SK-N-SH (cell line): Measurements from ENCODE around the gene TMCO4. TPM values are rescaled to one million over a fixed set of nuclear protein-coding genes. Genes with fewer than 3 reads are reported as not detected.

ENCODE experiments used
- CTCF ChIA-PET: fragments of 300-600, 350-600 bp; formaldehyde crosslinking; extraction: SDS; loops from one replicate; lab custom pipeline; 2021; lab: Yijun Ruan, JAX
- POLR2A ChIA-PET: fragments of 350-600 bp; sonication (Branson Sonifier 250); formaldehyde crosslinking; extraction: SDS; loops from one replicate; lab custom pipeline; 2020; ENCODE audit warnings: antibody characterized with exemption, inconsistent platforms; lab: Yijun Ruan, JAX
- DNase-seq: peaks from one replicate; pipeline ENCODE4 v3.0.0; 2012
- H2AFZ ChIP-seq: fragments of 200-600 bp; sonication (generic); 2 replicates; pipeline ENCODE4 v1.8.1; 2016; ENCODE audit warnings: antibody characterized with exemption, mild to moderate bottlenecking, low read depth
- H3F3A ChIP-seq: fragments of 200-600 bp; sonication (generic); replicated peaks from 2 replicates; pipeline ENCODE3; 2016; ENCODE audit warnings: antibody characterized with exemption, mild to moderate bottlenecking; ENCODE audit not compliant: insufficient read depth
- H3K27ac ChIP-seq, 2 experiments: fragments of 200-500 bp in 1 of 2; fragments of 200-600 bp in 1 of 2; sonication (Bioruptor generic) in 1 of 2; sonication (generic), shearing (Covaris generic) in 1 of 2; 2 replicates each; pipeline versions ENCODE4 v1.5.1 to v1.6.1; 2014 to 2016; ENCODE audit warnings: low read depth in 2 of 2, inconsistent platforms in 1 of 2, low read length in 1 of 2, mild to moderate bottlenecking in 1 of 2, mixed read lengths in 1 of 2
- H3K27me3 ChIP-seq: fragments of 200-600 bp; sonication (generic), shearing (Covaris generic); 2 replicates; pipeline ENCODE4 v1.6.1; 2016; ENCODE audit warnings: mixed run types; ENCODE audit not compliant: insufficient read depth
- H3K36me3 ChIP-seq, 2 experiments: fragments of 200-500 bp in 1 of 2; fragments of 200-600 bp in 1 of 2; sonication (Bioruptor generic) in 1 of 2; sonication (generic) in 1 of 2; replicated peaks in 1 of 2; 2 replicates each; pipeline versions ENCODE3 to v1.5.1; 2014 to 2016; ENCODE audit warnings: low read length in 1 of 2, mild to moderate bottlenecking in 1 of 2; ENCODE audit not compliant: insufficient read depth in 2 of 2, control insufficient read depth in 1 of 2
- H3K4me1 ChIP-seq, 2 experiments: fragments of 200-500 bp in 1 of 2; fragments of 200-600 bp in 1 of 2; sonication (Bioruptor generic) in 1 of 2; sonication (generic), shearing (Covaris generic) in 1 of 2; 2 replicates each; pipeline versions ENCODE4 v1.5.1 to v1.6.1; 2014 to 2016; ENCODE audit warnings: low read depth in 1 of 2, low read length in 1 of 2, mixed run types in 1 of 2; ENCODE audit not compliant: insufficient read depth in 2 of 2, control insufficient read depth in 1 of 2
- H3K4me2 ChIP-seq: fragments of 200-600 bp; sonication (generic), shearing (Covaris generic); 2 replicates; pipeline ENCODE4 v1.6.1; 2017; ENCODE audit warnings: mixed run types
- H3K4me3 ChIP-seq, 2 experiments: fragments of 200-500 bp in 1 of 2; fragments of 200-600 bp in 1 of 2; sonication (Bioruptor generic) in 1 of 2; sonication (generic), shearing (Covaris generic) in 1 of 2; 2 replicates each; pipeline versions ENCODE4 v1.5.1 to v1.8.1; 2014 to 2016; ENCODE audit warnings: low read depth in 2 of 2, inconsistent platforms in 1 of 2, low read length in 1 of 2, mild to moderate bottlenecking in 1 of 2, mixed read lengths in 1 of 2, moderate library complexity in 1 of 2
- H3K79me2 ChIP-seq: fragments of 200-600 bp; sonication (generic); 2 replicates; pipeline ENCODE4 v1.8.1; 2017; ENCODE audit warnings: mild to moderate bottlenecking; ENCODE audit not compliant: insufficient read depth
- H3K9ac ChIP-seq: fragments of 200-600 bp; sonication (generic); 2 replicates; pipeline ENCODE4 v1.6.1; 2017; ENCODE audit warnings: mixed run types
- H3K9me2 ChIP-seq: fragments of 200-600 bp; sonication (generic); 2 replicates; pipeline ENCODE4 v1.6.1; 2017; ENCODE audit warnings: mixed run types
- H3K9me3 ChIP-seq: fragments of 200-600 bp; sonication (generic); 2 replicates; pipeline ENCODE4 v1.6.1; 2017; ENCODE audit warnings: mixed run types, mild to moderate bottlenecking, moderate library complexity
- H4K20me1 ChIP-seq: fragments of 200-600 bp; sonication (generic); 2 replicates; pipeline ENCODE4 v1.6.1; 2017; ENCODE audit warnings: mild to moderate bottlenecking, mixed run types; ENCODE audit not compliant: insufficient read depth
- CHD2 ChIP-seq: fragments of 150-350 bp; IDR thresholded peaks from 2 replicates; pipeline ENCODE4 v1.6.1; 2018; ENCODE audit warnings: low read length; ENCODE audit not compliant: partially characterized antibody
- GABPA ChIP-seq: IDR thresholded peaks from 2 replicates; pipeline ENCODE4 v1.4.0; 2012; ENCODE audit warnings: low read depth, mild to moderate bottlenecking
- GATA2 ChIP-seq: sonication (generic); formaldehyde crosslinking; IDR thresholded peaks from 2 replicates; pipeline ENCODE4 v1.5.0; 2020; ENCODE audit warnings: mild to moderate bottlenecking, missing genetic modification reagents
- MEF2A ChIP-seq: IDR thresholded peaks from 2 replicates; pipeline ENCODE4 v1.4.0; 2012; ENCODE audit warnings: low read depth, borderline replicate concordance
- PBX3 ChIP-seq: IDR thresholded peaks from 2 replicates; pipeline ENCODE4; 2012
- POLR2AphosphoS5 ChIP-seq: IDR thresholded peaks from 2 replicates; pipeline ENCODE4 v1.6.1; 2012; ENCODE audit warnings: low read depth, low read length
- RAD21 ChIP-seq: IDR thresholded peaks from 2 replicates; pipeline ENCODE4 v1.6.1; 2012; ENCODE audit warnings: mild to moderate bottlenecking, low read length
- REST ChIP-seq: IDR thresholded peaks from 2 replicates; pipeline ENCODE4 v1.6.1; 2012; ENCODE audit warnings: mild to moderate bottlenecking, low read depth, low read length, moderate library complexity
- RFX5 ChIP-seq: IDR thresholded peaks from 2 replicates; pipeline ENCODE4 v1.6.1; 2012; ENCODE audit warnings: mild to moderate bottlenecking, improper control_type of control experiment, low read length
- RXRA ChIP-seq: IDR thresholded peaks from 2 replicates; pipeline ENCODE4 v1.4.0; 2012; ENCODE audit warnings: low read depth, mild to moderate bottlenecking, borderline replicate concordance
- TCF12 ChIP-seq: IDR thresholded peaks from 2 replicates; pipeline ENCODE4 v1.4.0; 2012
- TEAD4 ChIP-seq: IDR thresholded peaks from 2 replicates; pipeline ENCODE4 v1.4.0; 2012; ENCODE audit warnings: mild to moderate bottlenecking, borderline replicate concordance; ENCODE audit not compliant: insufficient read depth
- USF2 ChIP-seq: fragments of 150-350 bp; IDR thresholded peaks from 2 replicates; pipeline ENCODE4 v1.6.1; 2017; ENCODE audit warnings: antibody characterized with exemption, low read length, low read depth, borderline replicate concordance
- YY1 ChIP-seq: IDR thresholded peaks from 2 replicates; pipeline ENCODE4 v1.4.0; 2012; ENCODE audit warnings: low read depth, mild to moderate bottlenecking
- WGBS: methylation state at CpG from one replicate; pipeline ENCODE4 v1.1.6; 2017; ENCODE audit warnings: low lambda C conversion rate; 5-methylcytosine and 5-hydroxymethylcytosine counted together
- polyA plus RNA-seq, 3 experiments: library from polyadenylated mRNA; depleted of rRNA; stranded (reverse); fragments of >200 nt; gene quantifications; 2 replicates each; pipeline ENCODE4 v1.2.3, GENCODE V29; 2012

Gene TMCO4
- polyA plus RNA-seq, 1 of the 3 experiments (the other 2 are of a cell fraction), result 4.2 TPM

GRCh38 chr1:19744335-19744743 lies 55.4 kb downstream of the TMCO4 start (continued):
- TF ChIP-seq REST (no peak), CHD2 (no peak), RFX5 (no peak)

- no peak overlapping the region for H2AFZ ChIP-seq
- no peak for TF ChIP-seq TEAD4
- no peak for TF ChIP-seq PBX3
- no peak for TF ChIP-seq MEF2A
- no peak for TF ChIP-seq RAD21
- TF ChIP-seq YY1, result no peak
- TF ChIP-seq GATA2, result no peak
- TF ChIP-seq POLR2AphosphoS5, result no peak
- TF ChIP-seq GABPA, result no peak
- no peak for TF ChIP-seq USF2
- TF ChIP-seq RFX5, result no peak
- TF ChIP-seq TCF12, result no peak
- TF ChIP-seq REST, result no peak
- no peak for TF ChIP-seq RXRA
- TF ChIP-seq, all 33 proteins: peak for 0
- POLR2A ChIA-PET, result no interaction called here
- H3K4me2 ChIP-seq, result no peak overlapping the region
- H3K9ac ChIP-seq, result no peak overlapping the region
- no peaks in the 10 kb centered on the region for H3K79me2 ChIP-seq
- no peak overlapping the region for H3K4me3 ChIP-seq
- H3F3A ChIP-seq, result no peaks in the 10 kb centered on the region
- 92% methylated on average over 8 of the region's 9 CpGs for WGBS
- no peaks in the 10 kb centered on the region for H3K36me3 ChIP-seq
- DNase-seq, result no peak
- no peaks in the 10 kb centered on the region for H3K9me2 ChIP-seq
- no peaks in the 10 kb centered on the region for H3K27me3 ChIP-seq
- no peaks in the 10 kb centered on the region for H3K4me1 ChIP-seq
- no peak overlapping the region for H3K27ac ChIP-seq
- CTCF ChIA-PET, result interaction anchor here (1.3 to 1.4 kb wide), 2 partner anchors 18 kb away, joined by 4 read pairs; no protein-coding TSS in a partner anchor
- no peaks in the 10 kb centered on the region for H4K20me1 ChIP-seq
- H3K9me3 ChIP-seq, result no peaks in the 10 kb centered on the region
These were observed 55.9 kb downstream of the TMCO4 start for GRCh38 chr1:19743793-19744192.
